HT1080 (cell line): ENCODE measurements around the gene DIAPH2. TPM values are rescaled to one million over a fixed set of nuclear protein-coding genes. Genes with fewer than 3 reads are reported as not detected.
"Not testable (repeated sequence)": the region's sequence is repeated elsewhere in the genome, so short reads cannot be mapped to it uniquely, and the experiment has no call there.

Experiments used
- DNase-seq: peaks from one replicate; pipeline ENCODE4 v3.0.0-alpha.2; 2015; ENCODE audit warnings: low read depth
- total RNA-seq: library from RNA; depleted of rRNA; stranded (reverse); fragments of >200 nt; shearing (Covaris generic); gene quantifications from 2 replicates; pipeline ENCODE4 v1.2.3, GENCODE V29; 2014

The DIAPH2 gene
- total RNA-seq, 1 experiment from 2014 or later = 7.6 TPM

DNA sequence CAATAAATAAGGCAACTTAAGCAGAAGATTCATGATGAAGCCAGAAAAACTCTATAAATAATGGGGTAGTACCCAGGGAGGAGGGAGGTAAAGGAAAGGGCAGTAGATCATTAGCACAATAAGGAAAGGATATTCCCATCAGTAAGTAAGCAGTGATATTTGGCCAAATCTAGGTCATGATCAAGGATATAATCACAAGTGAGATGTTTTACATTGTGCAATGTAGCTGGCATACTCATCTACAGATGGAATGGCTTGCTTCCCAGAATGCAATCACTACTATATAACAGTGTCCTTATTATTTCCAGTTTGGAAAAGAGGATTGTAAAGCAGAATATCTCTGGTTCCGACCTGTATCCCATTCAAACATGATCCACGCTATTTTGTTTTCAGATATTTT is 682.5 kb downstream of the DIAPH2 start:
- DNase-seq = no peak

DNA sequence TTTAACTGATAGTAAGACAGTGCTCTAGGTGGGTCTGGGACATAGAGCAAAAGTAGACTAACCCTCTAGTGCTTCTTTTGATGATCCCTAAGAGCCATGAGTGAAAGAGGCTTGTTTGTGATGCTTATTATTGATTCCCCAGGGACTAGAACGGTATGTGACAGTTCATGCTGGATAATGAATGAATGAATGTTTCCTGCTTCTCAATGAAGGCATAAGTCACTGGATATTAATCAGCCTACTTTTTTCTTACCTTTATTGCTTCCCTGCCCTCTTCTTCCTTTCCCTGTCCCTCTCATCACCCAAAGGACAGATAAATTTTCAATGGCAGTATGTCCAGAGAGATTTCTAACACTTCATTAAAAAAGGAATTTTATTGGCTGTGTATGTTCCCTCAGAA is 685.3 kb downstream of the DIAPH2 start:
- no peak for DNase-seq

DNA sequence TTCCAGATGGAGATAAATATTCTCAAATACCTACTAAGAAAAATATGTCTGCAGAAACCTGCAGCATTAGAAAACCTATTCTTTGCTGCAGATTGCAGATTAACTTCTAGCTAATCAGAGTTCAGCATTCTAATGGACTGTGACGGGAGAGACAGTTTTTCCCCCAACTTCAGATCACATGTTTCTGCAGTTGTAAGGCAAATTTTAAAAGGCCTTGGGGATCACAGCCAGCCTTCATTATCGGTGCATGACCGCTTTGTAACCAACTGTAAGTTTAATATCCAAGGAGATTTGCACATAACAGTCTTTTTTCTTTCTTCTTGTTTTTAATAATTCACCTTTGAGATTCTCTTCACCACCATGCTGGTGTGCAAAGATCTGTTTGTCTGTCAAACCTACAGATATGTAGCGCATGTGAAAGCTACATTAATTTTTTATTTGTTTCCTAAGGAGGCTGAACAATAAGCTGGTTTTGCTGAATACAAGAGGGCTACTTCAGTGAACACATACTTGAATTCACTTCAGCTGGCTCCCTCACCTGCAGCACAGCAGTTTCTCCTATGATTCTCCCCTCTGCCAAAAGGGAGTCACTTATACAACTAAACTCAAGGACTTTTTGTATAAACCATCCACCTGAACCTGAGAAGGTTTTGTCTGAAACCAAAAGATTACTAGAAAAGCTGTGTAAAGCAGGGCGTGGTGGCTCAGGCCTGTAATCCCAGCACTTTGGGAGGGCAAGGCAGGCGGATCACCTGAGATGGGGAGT is 687.5 kb downstream of the DIAPH2 start:
- no peak for DNase-seq

DNA sequence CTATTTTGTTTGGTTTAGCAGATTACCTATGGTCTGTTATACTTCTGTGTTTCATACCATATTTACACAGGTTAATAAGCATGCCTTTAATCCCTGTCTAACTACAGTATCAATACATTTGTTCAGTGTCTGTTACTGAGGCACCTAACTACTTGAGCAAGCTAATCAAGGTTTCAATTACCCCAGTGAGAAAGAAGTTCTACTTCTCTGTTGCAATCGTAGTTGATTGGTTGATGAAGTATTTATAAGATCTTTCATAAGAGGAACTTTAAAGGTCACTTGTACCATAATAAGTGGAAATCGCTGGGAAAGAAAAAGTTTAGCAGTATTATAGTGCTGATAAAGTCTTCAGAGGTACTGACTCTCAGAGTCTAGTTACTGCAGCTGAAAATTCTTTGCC is 689.6 kb downstream of the DIAPH2 start:
- DNase-seq = no peak

DNA sequence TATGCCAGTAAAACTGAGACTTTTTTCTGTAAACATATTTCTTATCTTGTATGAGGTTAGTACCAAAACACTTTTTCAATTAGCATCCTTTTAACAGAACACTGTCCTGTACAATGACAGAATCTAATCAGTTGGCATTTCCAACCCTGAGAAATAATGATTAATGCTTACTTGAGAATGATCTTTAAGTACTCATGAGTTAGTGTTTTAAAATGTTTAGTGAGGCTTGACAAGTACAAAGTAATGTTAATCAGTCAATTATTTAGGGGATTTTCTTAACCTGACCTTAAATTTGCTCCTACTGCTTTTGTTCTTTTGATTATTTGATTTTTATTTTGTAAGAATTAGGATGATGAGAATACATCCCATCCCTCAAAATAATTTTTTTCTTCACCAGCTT is 695.6 kb downstream of the DIAPH2 start:
- no peak for DNase-seq

DNA sequence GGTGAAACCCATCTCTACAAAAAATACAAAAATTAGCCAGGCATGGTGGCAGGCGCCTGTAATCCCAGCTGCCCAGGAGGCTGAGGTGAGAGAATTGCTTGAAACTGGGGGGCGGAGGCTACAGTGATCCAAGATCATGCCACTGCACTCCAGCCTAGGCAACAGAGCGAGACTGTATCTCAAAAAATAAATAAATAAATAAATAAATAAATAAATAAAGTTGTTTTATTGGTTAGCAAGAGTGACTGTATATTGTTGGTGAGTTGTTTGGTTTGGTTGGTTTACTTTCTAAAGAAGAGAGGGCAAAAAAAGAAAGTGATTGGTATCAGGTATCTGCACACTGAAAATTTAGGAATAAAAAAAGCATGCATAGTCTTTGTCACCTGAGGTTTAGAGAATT is 700.0 kb downstream of the DIAPH2 start:
- DNase-seq = no peak

DNA sequence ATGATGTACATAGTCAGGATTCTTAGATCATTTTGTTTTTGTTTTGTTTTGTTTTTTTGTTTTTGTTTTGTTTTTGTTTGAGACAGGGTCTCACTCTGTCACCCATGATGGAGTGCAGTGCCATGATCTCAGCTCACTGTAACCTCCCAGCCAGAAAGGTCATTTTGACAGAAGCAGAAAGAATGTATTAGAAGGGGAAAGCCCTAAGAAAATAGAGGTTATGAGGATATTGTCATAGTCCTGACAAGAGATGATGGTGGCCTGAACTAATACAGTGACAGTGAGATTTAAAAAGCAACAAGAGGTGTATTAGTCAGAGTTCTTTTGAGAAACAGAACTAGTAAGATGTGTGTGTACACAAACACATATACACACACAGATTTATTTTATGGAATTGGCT is 702.4 kb downstream of the DIAPH2 start:
- DNase-seq = no peak

DNA sequence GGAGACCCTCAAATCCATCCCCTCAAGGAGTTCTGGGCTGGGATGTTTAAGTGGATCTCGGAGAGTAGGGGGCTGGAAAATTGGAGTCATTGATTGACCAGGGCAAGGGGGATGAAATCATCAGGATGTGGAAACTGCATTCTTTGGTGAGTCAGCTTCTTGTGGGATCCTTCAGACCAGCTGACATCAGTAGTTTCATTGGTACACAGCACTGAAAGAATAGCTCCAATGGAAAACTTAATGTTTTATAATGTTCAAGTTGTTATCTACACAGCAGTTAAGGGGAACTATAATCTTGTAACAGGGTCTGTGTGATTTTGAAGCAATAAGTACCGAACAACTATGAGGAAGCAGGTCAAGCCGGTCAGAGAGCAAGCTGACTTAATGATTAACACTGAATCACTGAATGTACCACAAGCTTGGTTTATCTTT is 705.1 kb downstream of the DIAPH2 start:
- peak; percentile 84 for DNase-seq

DNA sequence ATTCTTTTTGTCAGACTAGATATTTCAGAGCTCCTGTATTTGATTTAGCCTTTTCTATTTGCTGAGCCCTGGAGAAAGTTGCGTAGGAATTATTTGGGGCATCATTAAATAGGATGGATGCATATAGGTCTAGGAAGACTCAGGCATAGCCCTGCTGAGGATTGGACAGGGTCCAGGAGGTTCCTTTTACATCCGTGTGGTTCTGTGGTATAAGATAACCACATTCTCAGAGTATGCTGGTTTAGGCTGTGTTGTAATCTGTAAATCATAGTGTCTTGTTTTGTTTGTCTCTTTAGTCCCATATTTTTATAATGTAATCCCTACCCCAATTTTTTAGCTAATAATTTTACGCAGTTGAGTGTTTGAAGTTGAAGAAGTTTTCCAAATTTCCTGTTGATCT is 712.7 kb downstream of the DIAPH2 start:
- peak; percentile 31 for DNase-seq

DNA sequence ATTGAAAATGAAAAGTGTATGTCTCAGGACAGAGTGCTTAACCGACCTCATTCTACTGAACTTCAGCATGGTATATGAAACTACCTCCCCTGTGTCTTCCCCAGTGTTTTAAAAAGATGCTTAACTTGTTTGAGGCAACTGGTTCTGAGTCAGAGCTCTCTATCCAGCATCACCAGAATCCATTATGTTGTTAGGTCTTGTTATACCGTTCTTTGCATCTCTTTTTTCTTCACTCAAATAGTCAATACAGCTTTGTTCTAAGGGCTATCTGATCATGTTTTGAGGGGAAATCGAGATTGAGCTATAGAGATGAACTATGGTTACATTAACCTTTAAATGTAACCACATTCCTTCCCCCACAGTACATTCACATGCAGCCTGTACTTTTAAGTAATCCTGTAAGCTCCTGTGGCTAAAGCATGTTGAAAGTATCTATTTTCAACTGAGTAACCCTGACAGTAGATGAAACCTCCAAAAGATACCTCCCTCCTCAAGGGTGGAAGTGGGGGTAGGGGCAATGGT is 713.4 kb downstream of the DIAPH2 start:
- DNase-seq = peak; percentile 5

DNA sequence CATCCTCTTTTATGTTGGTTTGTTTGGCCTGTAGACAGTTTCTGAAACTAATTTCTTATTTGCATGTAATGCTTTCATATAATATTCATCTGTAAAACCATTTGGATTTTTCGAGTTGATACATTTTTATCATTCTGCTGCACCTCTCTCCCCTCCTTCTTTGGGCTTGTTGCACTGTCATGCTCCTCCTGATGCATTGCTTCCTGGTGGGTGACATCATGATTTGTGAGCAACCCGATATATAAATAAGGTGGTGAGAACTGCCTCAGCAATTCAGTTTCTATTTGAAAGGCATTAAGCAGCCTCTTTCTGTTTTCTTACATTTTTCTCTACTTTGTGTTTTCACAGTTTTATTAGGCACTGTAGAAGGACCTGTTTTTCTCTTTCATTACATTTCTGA is 714.8 kb downstream of the DIAPH2 start:
- DNase-seq = peak; percentile 64

DNA sequence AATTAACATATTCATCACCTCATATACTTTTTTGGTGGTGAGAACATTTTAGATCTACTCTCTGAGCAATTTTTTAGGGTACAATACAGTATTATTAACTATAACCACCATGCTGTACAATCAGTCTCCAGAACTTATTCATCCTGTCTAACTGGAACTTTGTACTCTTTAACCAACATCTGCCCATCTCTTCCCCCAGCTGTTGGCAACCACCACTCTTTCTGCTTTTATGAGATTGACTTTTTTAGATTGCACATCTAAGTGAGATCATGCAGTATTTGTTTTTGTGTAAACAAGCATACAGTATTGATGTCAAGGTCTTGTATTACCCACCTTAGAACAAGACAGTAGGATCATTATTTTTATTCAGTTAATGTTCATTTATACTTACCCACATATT is 715.9 kb downstream of the DIAPH2 start:
- no peak for DNase-seq

DNA sequence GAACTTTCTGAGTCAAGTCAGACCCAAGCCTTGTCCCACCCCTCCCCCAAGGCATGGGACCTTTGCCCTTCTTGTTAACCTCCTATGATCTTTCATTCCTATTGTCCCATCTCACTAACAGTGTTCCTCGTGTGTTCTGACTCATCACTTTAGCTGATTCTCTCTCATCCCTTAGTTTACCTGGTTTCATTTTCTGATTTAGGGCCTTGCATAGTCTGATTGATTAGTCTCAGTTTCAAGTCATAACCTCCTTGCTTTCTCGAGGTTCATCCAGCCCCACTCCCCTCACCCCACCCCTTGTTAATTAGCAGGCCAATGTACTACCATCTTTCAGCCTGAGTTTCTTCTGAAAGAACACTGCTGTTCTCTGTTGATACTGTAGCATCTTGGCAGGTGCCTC is 716.5 kb downstream of the DIAPH2 start:
- DNase-seq = no peak

DNA sequence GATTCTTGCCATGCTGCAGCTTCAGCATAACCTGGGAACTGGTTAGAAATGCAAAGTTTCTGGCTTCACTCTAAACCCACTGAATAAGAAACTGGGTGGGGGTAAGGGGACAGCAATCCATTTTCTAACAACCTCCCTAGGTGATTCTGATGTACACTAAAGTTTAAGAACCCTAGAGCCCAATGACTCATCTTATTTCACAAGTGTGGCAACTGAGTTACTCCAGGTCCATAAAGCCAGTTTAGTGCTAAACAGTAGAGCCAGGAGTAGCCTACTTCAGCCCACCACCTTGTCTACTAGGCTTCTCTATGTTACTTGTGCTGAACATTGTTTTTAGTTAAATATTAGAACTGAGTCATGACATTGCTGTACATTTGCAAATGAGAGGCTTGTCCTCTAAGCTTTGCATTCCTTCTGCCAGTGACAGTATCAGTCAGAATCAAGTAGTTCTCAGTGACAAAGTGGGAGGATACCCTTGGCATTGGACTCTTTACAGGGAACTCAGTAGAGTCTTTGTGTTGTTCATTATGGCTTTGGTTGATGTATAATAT is 717.0 kb downstream of the DIAPH2 start:
- peak; percentile 0 for DNase-seq

DNA sequence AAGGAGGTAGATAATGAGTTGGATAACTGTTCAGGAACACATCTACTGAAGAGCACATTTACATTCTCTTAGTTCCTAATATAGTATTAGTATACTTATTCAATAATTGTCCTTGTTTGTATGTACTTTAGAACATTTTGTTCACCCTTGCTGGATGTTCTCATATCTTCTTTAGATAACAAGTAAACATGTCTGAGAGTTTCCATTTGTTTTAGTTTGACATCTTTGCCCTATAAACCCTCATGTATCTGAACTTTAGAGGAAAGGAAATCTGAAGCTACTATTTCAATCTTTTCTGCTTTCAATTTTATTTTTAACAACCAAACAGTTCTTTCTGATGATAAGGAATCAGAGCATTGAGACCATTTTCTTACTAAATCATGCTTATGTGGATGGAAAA is 717.7 kb downstream of the DIAPH2 start:
- DNase-seq = no peak

DNA sequence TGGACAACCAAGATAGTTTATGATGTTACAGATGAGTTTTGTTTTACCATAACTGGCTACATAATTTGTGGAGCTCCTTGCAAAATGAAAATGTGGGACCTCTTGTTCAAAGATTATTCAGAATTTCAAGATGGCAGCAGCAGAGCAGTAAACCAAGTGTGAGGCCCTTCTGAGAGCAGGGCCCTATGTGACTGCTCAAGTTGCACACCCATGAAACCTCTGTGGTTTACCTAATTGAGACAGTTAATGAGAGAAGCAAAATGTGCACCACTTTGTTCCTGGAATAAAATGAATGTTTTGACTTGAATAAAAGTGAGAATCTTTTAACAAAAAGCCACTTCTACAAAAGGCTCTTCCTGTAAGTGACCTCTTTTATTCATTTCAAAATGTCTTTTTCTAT is 718.3 kb downstream of the DIAPH2 start:
- no peak for DNase-seq

DNA sequence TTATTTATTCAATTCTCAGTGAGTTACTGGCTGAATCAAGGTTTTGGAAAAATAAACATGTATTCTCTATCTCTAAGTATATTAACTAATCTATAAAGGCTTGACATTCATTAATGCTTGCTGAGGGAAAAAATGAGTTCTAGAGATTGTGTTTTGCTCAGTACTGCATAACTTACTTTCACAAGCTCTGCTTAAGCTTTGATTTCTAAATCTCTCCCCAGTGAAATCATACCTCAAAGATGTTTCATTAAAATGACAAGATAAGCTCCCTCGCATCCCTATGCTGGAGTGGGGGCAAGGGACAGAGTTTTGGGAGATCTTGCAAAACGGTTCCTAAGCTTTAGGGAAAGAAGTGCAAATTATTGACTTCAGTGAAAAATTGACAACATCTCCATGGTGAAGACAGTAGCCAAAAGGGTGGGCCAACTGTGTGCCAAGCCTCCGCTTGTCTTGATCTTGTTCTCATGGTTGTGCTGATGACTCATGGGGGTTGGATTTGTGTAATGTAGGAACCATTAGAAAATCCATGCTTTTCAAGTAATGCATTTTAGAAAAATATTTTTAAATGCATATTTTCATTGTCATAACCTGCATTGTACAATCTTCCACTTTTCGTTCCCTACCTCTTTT is 720.5 kb downstream of the DIAPH2 start:
- DNase-seq = no peak

DNA sequence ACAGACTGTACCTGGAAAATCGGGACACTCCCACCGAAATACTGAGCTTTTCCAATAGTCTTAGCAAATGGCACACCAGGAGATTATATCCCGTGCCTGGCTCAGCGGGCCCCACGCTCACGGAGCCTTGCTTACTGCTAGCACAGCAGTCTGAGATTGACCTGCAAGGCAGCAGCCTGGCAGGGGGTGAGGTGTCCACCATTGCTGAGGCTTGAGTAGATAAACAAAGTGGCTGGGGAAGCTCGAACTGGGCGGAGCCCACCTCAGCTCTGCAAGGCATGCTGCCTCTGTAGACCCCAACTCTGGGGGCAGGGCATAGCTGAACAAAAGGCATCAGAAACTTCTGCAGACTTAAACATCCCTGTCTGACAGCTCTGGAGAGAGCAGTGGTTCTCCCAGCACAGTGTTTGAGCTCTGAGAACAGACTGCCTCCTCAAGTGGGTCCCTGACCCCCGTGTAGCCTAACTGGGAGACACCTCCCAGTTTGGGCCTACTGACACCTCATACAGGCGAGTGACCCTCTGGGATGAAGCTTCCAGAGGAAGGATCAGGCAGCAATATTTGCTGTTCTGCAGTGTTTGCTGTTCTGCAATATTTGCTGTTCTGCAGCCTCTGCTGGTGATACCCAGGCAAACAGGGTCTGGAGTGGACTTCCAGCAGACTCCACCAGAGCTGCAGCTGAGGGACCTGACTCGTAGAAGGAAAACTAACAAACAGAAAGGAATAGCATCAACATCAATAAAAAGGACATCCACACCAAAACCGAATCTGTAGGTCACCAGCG is 725.2 kb downstream of the DIAPH2 start:
- DNase-seq = not testable (repeated sequence)

DNA sequence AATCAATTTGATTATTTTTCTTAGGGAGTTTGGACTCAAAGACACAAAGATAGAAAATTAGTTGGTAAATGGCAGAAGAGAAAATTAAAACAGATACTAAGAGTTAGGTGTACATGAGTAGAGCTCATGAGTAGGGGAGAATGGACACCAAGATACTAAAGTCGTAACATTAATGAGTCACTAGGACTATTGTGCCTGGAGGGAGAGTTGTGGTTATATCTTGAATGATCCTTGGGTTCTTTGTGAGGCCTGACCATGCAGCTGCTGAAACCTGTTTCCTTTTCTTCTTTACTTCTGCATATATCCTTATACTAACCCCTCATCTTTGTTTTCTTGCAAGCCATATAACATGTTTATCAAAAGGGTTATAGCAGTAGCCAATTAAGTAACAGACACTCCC is 731.8 kb downstream of the DIAPH2 start:
- peak; percentile 21 for DNase-seq

DNA sequence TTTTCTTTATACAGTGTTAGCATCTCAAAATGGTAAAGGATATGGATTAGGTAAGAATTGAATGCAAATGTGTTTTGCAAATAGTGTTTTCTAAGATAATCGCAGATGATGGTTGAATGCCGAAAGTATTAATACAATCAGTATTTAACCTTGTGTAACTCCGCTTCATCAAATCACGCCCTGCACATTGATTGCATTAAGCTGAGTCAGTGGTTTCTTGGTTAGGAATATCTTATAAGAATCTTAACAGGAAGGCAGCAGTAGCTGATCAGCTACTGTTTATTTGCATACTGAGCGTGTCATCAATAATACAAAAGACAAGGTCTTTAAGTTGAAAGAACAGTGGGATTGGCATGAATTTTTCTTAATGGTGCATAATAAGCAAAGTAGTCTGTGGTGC is 744.5 kb downstream of the DIAPH2 start:
- no peak for DNase-seq

DNA sequence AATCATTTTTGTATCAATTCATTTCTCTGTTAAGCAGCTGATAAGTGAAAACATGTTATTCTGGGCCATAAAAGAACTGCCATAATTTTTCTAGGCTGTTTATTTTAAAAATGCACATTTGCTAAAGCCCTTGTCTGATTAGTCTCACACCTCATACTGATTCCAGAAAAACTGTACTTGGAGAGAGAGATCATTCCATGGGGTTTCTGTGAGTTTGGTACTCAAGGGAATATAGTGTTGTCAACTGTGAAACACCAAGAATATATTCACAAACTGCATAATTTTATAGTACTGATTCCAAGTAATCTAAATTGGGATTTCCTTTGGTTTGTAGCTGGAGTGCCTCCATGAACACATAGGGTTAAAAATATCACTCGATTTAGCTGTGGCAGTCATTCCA is 746.6 kb downstream of the DIAPH2 start:
- no peak for DNase-seq
